NCI-H524 treated with DMSO at 0.1 percent for 48 hours (cell line): ENCODE results near the gene DUSP6.

Experiments
- DNase-seq: peaks from one replicate; lab custom pipeline; 2025; lab: John Stamatoyannopoulos, UW

The DUSP6 gene

DNA sequence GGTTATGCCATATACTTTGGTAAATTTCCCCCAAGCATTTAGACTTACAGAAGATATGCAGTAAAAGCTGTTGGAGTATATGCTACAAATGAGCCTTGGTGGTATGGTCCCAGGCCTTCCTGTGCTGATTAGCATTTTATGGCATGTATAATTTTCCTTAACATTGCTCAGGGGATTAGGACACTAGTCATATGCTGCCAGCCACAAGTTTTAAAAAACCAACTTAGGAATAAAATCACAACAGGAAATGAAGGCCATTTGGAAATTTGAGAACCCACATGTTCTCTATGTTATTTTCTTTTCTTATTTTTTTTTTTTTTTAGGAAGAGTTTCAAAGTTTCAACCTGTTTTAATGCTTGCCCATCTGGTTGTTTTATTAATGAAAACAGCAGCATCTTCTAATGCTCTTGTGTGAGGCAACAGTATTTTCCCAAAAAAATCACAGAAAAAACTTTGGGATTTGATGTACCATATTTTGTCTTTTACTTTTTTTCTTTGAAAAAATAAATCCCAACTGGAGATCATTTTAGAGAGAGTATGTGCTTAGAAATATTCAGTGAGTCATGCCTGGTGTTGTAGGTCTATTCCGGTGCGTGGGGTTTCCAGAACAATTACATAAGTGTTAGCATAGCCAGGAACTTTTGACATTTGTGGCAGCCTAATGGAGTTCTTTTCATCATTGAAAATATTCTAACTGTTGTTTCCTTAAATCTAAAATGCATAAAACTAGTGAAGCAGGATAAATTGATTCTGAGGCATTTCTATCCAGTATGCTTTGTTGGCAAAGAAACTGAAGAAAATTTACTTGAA, 21.7 kb upstream of the DUSP6 start:
- no peak for DNase-seq

DNA sequence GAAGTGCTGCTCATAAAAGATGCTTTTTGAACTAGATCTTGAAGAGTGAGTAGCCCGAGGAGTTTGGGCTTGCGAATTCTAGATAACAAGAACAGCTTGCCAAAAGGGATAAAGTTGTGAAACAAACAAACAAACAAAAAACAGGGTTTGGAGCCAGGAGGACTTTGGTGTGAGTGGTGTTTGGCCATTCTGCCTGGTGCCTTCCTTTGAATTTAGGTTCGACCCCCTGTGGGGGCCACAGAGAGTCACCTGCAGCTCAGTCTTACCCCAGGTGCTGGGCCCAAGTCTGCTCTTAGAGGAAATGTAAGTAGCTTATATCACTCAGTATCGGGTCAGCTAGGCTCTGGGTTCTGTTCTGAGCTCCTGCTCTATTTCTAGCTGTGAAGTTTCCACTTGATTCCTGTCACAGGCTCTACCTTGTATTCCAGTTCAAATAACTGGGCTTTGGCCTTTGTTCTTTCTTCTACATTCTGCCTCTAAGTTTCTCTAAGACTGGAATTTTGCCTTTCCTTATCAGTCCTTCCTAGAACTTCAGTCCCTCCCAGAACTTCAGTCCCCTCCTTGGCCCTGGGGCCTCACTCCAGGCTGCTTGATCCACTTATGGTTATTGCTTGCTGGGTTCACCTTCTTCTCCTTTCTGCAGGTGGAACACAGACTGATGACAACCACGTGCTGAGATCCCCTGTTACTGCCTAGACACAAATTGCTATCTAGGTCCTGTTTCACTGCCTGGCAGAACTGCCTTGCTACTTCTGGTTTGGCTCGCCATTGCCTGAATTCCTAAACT, 20.5 kb upstream of the DUSP6 start:
- DNase-seq = no peak

DNA sequence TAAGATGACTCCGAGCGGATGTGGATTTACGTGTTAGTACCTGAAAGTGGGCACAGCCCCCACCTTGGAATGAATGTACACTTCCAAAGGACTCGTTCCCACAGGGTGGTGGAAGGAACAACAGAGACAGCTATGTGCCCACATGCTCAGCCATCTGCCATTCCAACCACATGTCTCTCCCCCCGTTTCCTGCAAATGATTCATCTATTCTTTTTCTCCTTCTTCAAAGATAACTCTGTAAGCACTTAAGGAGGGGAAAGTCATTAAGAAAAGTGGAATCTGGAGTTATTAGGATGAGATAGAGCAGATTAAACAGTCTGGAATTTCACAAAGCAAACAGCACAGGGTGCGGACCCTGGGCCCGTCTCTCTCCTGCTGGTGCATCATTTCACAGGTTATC, 18.5 kb upstream of the DUSP6 start:
- no peak for DNase-seq

DNA sequence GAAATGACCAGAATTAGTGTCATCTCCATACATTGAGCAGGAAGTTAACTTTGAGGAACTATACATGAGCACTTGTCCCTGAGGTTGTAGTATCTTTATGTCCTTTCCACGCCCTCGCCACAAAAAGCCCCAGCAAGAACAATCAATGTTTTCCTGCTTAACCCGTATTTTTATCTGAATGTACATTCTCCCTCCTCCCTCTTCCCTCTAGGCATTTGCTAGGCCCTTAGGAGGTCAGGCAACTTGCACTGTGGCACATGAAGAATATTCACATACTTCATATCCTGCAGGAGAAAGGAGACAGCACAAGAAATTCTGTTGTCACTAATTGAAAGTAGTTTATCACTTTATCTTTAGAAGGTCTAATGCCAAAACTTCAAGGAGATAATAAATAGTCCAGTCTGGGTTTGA, 18.1 kb upstream of the DUSP6 start:
- DNase-seq = no peak

DNA sequence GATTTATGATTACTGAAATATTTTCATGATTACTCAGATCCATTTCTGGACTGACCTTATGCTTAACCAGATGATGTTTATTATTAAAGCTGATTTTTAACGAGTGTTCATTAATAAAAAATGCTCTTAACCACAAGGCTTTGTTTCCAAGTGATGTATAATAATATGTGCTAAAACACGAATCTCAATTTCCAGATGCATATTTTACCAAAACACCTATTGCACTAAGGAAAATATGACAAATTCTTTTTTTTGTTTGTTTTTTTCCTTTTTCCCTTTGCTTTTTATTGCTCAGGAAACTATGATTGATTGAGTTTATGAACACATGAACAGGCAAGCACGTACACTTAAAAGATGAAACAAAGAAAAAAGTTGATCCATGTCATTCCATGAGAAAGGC, 16.9 kb upstream of the DUSP6 start:
- DNase-seq = no peak

DNA sequence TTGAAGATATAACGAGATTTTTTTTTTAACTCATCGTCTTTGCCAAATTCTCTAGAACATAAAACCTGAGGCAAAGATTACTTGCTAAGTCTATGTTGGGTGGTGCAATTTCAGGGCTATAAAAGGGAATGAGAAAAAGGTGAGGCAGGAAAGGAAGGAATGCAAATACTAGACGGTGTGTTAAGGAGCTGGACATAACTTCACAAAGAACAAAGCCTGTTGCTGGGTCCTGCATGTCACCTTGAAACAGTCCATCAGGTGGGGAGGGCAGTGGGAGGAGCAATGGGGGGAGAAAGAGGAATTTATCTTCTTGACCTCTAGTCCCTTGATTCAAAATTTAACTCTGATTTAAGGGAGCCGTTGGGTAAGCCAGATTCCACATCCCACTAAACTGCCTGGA, 16.1 kb upstream of the DUSP6 start:
- no peak for DNase-seq

DNA sequence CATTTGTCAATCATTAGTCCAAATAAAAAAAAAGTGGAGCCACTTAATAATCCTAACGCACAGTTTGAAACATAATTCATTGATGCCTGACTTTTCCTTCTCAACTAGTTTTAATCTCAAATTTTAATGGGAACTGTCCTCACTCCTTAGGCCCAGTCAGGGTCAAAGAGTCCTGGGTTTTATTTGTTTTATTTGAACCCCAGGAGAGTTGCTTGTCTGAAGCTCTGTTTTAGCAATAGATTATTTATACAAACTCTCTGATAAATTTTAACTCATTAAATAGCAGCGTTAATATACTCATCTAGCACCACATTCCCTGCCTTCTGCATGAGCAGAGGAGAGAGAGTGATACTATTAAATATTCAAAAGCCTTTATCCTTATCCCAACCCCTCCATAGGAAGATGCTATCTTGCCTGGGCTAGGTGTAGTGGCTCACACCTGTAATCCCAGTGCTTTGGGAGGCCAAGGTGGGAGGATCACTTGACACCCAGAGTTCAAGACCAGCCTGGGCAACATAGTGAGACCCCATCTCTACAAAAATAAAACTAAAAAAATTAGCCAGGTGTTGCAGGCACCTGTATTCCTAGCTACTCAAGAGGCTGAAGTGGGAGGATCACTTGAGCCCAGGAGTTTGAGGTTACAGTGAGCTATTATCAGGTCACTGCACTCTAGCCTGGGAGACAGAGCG, 14.5 kb upstream of the DUSP6 start:
- DNase-seq = no peak

DNA sequence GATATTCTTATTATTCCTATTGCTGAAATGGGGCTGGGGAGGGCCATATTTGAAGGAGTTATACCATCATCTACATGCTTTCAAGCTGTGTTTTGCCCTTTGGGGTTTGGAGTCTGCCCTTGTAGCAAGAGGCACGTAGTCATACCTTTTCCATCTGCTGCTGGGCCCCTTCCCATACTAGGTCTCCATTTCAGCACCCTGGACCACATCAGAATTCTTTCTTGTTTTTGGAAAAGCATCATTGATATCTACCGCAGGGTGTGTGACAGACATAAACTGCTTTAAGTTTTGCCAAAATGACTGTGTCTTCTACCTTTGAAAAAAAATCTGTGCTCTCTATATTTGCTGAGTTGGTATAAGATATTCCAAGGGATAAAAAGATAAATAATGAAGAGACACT, 12.3 kb upstream of the DUSP6 start:
- no peak for DNase-seq

DNA sequence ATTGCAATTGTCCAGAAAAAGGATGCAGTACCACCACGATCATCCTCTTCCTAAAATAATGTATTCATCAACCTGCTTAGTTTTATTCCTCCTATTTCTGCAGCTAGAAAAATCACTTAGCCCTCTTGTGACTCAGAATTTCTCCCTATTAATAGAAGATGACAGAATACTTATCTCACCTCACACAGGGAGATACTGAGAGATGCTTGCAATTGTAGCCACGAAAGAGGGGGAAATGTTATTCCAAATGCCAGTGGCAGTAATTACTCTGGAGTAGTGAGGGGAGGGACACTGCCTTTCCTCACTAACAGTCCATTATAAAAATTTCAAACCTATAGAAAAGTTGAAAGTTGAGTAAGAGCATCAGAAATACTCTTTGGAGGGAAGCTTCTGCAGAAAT, 11.8 kb upstream of the DUSP6 start:
- no peak for DNase-seq

DNA sequence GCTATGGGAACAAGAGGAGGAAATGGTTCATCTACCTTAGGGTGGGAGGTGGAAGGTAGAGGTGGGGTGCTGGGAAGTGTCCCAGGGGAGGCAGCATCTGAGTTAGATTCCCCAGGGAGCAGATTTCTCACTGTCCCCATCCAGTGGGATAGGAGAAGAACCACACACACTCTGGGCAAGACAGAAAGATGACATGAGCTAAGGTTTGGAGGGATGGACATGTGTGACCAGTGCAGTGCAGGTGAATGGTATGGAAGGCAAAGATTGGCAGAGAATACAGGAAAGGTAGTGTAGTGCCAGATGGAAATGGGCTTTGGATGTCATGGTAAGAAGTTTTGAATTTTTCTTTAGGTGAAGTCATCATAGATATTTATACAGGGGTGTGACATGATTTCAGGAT, 11.3 kb upstream of the DUSP6 start:
- DNase-seq = no peak

DNA sequence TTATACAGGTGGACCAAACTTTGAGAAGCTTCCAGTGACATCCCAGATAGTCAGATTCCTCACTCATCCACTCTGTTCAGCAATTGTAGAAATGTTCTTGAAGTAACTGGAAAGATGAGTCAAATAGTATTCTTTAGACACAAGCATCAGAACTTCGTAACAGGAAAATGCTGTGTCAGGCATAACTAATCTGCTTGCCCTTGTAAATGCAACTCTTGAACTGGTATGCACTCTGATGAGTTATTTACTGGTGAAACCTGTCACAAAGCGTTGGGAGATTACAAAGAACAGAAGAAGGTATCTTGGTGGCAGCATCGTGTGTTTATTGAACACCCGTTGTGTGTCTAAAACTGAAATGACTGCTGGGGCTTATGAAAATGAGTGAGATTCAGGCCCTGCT, 10.8 kb upstream of the DUSP6 start:
- DNase-seq = no peak

DNA sequence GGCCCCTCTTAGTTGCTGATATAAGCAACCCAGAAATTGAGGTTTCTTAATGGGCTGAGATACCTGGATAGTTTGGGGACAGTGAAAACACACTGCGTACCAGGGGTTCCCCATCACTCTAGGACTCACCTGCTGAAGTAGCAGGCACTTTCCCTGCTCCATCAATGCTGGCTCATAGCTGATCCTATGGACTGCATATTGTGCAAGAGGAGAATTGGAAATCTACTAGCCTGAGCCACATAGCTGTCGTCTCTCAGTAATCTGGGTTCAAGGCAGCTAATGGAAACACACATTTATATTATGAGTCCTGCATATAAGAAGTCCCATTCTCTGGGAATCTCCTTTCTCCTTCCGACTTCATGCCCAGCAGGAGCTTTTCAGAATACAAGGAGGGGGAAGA, 7.3 kb upstream of the DUSP6 start:
- DNase-seq = no peak

DNA sequence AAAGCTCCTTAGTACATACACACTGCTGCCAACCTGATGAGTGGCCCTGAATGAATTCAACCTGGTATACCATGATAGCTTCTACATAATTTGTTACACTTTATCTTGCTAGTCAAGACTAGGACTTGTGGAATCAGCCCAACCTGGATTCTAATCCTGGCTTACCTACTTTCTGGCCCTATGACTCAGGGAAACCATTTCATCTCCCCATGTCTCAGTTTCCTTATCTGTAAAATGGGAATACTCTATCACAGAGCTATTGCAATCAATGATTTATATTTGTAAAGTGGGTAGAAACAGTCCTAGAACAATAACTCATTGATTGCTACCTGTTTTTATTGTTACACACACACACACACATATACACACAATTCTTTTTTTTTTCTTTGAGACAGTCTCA, 6.5 kb upstream of the DUSP6 start:
- no peak for DNase-seq

DNA sequence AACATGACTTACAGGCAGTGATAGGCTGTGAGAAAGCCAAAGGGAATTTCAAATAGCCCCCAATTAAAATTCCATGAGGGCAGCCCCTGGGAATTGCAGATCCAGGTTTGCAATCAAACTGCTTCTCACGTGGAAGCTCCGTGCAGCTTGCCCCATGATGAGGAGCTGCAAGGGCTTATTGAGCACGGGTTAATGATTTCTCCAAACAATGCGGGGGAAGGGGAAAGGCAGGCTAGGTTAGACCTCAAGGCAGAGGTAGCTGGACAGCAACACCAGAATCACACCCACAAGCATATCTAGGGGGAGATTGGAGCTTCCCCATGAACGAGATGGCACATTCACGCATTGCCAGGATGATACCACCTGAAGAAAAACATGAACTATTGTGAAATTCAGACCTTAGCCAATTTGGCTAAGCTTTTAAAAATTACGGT, 5.0 kb upstream of the DUSP6 start:
- DNase-seq = no peak

DNA sequence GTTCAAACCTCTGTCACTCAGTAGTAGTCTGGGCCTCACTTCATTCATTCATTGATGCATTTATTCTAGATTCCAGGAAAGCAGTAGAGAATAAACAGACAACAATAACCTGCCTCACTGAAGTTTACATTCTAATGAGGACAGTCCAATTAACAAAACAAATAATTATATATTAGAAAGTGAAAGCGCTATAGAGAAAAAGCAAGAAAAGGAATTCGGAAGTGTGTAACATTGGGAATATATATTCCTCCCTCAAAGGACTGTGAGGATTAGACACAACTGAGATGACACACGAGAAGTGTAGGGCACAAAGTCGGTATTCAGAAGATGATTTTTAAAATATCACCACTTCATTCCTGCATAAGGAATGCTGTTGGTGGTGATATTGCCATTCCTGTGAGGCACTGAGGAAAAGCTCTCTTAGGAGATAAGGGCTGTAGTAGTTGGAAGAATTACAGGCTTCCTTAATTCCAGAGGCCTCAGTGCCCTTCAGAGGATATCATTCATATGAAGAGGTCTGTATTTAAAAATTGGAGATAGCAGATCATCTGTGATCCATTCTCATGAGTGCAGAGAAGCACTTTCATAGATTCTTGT, 3.9 kb upstream of the DUSP6 start:
- DNase-seq = no peak

DNA sequence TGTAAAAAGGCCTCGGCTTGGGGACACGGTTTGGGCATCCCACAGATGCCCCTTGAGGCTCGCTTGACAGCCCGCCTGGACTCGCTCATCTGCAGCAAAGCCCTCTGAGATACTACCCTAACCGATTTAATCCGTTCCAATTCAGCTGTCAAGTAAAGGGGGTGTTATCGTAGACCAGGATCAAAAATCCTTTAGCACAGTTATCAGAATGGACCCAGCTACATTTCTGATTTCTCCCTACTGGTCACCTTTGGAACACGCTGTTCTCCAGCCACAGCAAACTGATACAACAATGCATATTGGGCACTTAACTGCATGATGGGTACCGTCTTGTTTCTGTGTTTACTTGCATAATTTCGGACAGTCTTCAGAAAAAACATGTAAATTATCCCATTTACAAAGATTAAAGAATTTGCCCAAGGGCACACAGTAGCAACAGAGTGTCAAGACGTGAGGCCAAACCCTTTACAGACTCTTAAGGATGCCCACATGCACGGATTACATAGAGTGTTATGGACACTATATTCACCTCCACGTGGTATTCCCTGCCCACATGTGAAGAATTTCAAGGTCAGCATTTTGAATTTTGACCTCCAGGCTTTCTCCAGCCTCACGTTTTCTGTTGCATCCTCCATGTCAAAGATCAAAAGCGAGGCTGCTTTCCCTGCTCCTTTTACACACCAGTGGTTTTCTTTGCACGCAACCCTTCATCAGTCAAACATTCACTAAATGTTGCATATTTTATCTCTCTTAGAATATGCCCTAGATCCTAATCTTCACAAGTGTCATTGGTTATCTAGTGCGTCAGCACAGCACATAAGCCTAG, 3.2 kb upstream of the DUSP6 start:
- no peak for DNase-seq

DNA sequence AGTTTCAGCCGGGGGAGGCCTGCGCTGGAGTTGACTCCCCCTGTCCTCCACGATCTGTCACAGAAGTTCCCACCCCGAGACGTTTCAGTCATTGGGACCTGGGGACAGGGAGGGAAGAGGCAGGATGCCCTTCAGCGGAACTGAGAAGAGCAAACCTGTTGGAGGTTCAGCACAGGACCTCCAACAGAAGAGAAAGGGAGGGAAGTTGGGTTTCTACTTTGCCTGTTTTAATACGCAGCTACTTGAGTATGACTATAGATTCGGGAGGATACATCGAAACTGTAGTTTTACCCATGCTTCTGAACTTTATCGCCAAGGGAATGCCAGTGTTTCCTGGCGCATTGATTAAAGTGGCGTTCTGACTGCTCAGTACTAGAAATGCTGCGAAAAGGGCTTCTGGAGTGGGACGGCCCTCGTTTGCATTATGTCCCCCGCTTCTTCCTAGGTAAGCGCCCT, 2.3 kb upstream of the DUSP6 start:
- no peak for DNase-seq

DNA sequence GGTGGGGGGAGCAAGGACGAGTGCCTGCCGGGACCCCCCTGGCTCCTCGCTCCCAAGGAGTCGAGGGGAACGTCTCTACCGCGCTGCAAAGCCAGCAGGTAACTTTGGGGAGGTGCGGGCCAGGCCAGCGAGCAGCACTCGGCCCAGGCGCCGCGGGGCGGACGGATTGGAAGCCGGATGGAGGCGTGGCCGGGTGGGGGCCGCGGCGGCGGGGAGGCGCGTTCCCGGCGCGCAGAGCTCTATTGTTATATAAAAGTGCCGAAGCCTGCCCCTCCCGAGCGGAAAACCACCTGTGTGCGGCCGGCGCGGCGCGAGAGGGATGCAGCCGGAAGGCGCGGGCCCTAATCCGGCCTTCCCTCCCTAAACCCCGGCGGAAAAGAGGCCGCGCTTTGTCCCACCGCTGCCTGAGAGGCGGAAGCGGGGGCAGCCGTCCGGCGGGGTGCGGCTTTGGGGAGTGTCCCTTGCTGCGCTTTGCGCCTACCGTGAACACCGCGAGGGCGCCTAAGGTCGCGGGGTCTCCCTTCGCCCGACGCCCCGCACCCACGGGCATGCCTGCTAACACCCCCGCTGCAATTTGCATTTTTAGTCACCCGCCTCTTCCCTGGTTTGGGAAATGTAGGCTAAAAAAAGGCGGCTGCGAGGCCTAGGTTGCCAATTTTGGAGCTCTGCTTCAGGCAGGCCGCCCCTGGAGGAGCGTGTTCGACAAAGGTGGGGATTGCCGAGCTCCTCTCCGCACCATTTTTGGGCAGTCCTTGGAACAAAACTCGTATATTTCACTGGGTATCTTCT, 1.7 kb upstream of the DUSP6 start:
- no peak for DNase-seq

DNA sequence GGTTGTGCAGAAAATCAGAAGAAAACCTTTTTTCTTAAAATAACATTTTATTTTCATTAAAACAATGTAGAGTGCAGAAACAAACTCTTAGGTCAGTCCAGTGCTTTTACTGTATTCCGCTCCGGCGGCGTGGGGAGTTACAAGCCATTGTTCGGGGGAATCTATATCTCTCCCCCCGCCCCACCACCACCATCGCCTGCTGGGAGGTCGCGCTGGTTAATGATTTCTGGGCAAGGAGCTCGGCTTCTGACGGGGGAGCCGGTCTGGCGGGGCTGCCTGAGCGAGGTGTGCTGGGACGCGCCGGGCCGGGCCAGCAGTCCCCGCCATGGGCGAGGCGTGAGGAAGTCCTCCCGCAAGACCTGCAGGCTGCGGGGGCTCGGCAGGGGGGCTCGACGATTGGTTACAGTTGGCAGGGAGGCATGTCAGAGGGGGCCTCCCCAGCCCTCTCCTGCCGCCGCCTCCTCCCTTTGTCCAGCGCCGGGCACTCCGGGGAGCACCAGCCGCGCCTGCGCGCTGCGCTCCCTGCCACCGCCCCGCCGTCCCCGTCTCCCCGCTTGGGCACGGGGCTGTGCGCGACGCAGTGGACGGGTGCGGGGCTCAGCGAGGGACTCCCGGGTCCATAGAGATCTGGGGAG, 1.0 kb upstream of the DUSP6 start:
- no peak for DNase-seq

DNA sequence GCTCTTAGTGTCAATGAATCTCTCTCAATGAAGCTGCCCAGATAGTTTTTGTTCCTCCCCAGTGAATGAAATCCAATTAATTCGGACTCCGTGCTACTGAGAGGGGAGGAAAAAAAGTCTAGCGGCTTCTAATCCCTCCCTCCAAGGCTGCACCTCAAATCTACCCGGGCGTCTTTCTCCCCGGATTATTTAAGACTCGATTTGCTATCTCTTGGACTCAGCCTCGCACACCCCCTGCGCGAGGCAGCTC, 134 bp downstream of the DUSP6 start:
- DNase-seq = no peak
